GM18508 (cell line): Measurements from ENCODE around the gene MEN1.

Experiments
- ATAC-seq: cut with Tn5 transposase; IDR thresholded peaks from one replicate; pipeline ENCODE4 v1.9.1; 2021; ENCODE audit warnings: moderate number of reproducible peaks; ENCODE audit not compliant: insufficient read depth, unreplicated experiment

MEN1 gene

DNA sequence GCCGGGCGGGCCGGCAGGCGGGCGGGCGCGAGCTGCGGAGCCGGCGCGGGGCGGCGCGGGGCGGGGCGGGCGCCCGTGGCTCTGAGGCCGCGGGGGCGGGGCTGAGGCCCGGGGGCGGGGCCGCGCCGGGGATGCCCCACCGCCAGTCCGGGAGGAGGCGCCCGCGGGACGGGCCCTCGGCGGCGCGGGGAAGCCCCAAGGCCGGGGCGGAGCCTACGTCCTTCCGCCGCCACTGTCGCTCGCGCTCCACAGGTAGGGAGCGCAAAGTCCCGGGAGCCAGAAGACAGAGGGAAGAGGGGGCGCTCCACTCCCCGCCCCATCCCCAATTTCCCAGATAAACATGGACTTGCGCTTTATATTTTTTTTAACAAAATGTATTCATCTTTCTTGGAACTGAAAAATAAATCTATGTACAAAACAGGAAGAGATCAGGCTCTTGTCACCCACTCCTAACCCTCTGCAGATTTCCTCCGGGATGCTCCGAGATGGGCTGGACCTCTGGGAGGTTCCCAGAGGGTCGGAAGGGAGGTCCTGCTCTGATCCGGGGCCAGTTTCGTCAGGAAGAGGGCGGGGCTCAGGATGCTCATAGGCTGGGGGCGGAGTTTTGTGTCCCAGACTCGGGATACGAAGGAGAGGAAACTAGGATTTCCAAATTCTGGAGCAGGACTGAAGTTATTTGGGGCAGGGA, 7.0 kb downstream of the MEN1 start, which contains the start of gene MAP4K2:
Gene MAP4K2, minus strand, starts transcription at position 57 of the 688 bp plus-strand sequence. CDS start 65 bp downstream, outside the sequence.
- no peak for ATAC-seq

DNA sequence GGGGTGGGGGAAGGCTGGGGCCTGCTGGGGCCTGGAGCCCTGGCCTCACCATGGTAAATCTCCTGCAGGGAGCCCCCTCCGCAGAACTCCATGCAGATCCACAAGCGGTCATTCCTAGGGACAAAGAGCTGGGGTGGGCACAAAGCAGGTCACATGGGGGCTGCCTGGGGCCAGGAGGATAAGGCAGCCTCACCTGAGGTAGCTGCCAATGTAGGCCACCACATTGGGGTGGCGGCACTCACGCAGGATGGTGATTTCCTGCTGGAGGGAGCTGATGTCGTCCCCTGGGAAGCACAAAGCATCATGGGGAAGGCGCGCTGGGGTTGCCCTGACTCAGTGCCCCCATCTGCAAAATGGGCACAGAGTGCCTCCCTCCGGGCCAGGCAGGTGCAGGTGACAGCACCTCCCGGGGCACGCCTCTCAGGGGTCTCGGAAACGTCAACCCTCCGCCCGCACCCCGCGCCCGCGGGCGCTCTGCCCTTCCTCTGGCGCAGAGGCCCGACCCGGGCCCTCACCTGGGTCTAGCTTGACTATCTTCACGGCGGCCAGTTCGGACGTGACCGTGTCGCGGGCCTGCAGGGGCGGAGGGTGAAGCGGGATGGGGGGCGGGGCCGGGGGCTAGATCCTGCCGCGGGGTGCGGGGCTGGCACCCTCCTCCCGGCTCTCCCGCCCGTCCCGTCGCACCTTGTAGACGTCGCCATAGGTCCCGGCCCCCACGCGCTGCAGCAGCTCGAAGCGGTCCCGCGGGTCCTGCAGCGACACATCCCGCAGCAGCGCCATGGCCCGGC, 7.8 kb downstream of the MEN1 start:
- ATAC-seq, result no peak

DNA sequence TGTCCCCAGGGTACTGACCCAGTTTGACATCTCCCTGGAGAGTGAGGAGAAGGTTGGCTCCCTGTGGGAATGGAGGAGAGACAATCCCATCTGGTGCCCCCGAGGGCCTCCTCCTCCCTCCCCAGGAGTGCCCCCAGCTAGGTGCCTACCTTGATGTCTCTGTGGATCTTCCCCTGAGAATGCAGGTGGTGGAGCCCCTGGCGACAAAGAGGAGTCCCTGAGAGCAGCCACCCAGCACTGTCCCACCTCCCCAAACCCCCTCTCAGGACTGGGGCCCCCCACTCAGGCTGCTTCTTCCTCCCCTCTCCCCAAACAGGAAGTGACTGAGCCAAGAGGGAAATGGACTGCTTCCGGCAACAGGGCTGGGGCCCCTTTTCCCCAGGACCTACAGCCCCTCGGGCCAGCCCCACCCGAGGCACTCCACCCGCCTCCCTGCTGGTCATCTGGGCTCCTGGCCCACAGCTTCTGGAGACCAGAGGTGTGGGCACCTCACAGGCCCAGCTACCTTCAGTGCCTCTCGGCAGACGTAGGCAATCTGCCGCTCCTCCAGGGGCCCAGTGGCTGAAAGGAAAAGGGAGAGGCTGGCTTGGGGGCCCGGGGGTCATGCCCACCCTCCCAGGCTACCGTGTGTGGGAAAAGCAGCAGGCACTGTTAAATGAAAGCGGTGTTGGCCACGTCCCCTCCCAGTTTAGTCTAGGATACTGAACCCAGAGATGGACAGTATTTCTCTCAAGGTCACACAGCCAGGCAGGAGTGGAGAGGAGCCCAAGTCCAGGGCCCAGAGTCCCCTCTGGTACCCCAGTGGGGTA, 8.6 kb downstream of the MEN1 start:
- ATAC-seq, result no peak

DNA sequence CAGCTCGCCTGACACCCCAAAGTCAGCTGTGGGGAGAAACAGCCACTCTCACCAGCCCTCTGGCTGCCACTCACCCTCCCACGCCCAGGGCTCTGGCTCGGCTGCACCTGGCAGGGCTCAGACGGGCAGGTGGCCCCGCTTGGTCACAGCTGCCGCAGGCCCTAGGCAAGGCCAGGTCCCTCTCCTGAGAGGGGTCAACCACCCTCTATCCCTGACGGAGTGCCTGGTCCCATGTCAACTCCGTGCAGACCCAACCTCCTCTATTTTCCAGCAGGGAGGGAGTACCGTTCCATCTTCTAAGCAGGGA, 9.2 kb downstream of the MEN1 start:
- no peak for ATAC-seq

DNA sequence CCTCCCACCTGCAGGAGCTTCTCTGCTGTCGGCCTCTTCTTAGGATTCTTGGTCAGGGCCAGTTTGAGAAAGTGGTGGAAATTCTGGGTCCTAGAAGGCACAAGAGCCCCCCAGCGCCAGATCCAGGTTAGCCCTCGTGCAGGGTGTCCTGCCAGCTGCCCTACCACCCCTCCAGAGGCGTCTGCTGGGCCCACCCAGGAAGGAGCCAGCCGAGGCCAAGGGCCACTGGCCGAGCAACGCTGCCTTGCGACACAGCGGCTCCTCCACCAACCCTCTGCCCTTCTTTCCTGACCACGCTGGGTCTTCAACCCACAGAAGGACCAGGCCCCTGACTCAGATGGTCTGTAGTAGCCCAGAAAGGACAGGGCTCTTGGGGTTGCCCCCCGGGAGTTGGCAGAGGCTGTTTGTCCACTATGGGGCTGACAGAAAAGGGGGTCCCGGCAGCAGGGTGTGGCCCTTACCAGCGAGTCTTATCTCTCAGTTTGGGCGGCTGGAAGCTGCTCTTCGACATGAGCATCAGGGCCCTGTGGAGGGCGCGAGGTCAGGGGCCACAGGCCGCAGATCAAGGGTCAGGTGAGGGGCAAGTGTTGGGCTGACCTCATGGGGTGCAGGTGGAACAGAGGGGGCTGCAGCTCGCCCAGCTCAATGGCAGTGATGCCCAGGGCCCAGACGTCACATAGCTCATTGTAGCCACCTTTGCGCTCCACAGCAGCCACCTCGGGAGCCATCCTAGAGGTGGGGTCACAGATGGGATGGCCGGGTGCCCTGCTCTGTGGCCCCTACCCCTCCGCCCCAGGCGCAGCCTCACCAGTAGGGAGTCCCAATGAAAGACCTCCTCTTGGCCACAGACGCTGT, 9.8 kb downstream of the MEN1 start:
- no peak for ATAC-seq

DNA sequence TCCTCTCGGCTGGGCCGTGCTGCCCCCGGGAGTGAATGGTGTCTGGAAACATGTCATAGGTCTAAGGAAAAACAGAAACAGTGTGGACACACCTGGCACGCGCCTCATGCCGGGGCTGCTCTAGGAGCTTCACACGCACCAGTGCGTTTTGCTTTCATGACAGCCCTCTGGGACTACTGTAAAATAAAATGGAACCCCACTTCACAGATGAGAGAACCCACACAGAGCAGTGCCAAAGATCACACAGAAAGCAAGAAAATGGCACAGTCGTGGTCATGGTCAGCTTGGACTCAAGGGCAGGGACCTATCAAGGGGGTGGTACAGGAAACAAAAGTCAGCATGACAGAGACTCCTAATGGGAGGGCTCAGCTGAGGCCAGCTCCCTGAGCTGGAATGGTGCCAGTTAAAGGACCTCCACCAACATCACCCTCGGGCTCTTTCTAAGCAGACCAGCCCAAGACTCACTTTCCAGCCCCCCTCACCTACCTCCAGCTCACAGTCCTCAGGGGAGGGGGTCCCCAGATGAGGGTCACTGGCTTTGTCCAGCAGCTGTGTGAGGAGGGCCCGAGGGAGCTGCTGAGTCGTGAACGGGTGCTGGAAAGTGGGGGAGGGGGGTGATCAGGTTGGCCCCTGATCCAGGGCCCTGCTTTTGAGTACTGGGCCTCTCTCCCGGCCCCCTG, 10.6 kb downstream of the MEN1 start:
- no peak for ATAC-seq

DNA sequence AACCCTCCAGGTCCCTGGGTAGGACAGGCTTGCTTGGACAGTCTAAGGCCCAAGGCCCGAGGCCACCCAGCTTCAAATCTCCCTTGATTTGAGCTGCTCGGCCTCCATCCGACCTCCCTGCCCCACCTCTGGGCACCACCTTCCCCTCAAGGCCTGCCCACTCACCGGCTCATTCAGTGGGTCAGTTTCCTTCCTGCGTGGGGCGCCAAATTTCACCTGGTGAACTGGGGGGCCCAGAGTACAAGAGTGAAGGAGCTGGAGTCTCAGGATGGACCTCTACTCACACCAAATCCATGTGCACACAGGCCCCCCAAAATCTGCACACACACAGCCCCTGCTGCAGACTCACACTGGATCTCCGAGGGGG, 11.1 kb downstream of the MEN1 start:
- ATAC-seq, result no peak

DNA sequence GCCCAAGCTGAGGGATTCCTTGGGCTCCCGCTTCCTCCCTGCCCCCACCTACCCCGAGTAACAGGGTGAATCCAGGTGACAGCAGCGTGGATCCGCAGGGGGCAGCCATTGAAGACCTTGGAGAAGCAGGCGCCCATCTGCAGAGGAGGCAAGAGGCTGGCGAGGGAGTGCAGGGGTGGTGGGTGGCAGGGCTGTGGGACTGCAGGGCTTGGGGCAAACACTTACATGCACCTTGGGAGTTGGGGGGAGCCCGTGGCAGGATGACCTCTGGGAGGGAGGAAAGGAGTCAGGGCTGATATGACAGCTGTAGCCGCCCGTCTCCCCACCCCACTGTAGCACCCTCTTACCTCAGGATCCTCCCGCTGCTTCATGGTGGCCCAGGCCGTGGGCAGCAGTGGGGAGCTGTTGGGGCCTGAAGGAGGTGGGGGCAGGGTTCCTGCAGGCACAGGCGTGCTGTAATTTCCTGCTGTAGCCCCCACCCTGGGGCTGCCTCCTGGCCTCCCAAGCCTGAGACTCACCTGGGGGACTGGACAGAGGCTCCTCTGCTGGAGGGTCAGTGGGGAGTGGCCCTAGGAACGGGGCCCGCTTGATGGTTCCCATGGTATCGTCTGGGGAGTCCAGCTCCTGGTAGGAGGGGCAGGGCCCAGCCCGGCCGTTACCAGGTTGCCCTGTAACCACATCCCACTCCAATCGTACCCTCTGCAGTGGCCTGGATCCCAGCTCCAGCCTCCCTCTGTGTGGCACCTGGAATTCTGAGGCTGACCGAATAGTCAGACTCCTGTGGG, 13.4 kb downstream of the MEN1 start:
- ATAC-seq, result no peak

DNA sequence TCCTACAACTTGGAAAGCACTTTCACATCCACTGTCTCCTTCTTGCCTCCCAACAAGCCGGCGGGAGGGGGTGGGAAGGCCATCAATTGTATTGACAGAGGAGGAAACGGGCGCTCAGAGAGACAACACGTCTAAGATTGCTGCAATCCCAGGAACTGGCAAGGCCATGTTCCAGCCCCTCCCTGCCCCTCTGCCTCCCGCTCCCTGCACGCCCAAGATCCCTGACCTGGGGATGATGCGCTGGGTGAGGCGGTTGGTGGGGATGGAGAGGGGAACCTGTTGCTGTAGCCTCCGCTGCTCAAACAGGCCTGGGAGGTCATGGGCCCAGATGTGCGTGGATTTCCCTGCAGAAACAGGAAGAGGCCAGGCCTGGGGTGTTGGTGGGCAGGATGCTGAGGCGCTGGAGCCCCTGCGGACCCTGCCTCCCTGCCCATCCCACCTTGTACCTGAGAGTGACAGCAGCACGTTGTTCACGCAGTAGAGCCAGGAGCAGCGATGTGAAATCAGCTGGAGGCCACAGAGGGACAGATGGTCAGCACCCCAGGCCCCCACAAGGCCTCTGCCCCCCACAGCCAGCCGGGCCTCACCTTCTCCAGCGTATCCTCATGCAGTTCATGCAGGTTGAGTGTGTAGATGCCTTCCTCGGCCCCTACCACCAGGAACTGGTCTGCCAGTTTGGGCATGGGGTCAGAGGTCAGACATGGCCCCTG, 14.1 kb downstream of the MEN1 start:
- no peak for ATAC-seq

DNA sequence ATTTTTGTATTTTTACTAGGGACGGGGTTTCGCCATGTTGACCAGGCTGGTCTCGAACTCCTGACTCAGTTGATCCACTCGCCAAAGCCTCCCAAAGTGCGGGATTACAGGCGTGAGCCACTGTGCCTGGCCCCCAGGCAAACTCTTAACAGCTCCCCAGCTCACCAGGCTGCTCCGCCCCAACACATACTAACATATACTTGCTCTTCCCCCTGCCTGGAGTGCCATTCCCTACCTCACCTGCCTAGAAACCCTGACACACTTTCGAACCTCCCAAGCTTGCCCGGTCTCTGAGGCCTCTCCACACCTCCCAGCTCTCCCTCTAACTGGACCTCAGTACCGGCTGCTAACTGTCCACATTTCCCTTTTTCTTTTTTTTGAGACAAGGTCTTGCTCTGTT, 15.8 kb downstream of the MEN1 start:
- ATAC-seq, result no peak

DNA sequence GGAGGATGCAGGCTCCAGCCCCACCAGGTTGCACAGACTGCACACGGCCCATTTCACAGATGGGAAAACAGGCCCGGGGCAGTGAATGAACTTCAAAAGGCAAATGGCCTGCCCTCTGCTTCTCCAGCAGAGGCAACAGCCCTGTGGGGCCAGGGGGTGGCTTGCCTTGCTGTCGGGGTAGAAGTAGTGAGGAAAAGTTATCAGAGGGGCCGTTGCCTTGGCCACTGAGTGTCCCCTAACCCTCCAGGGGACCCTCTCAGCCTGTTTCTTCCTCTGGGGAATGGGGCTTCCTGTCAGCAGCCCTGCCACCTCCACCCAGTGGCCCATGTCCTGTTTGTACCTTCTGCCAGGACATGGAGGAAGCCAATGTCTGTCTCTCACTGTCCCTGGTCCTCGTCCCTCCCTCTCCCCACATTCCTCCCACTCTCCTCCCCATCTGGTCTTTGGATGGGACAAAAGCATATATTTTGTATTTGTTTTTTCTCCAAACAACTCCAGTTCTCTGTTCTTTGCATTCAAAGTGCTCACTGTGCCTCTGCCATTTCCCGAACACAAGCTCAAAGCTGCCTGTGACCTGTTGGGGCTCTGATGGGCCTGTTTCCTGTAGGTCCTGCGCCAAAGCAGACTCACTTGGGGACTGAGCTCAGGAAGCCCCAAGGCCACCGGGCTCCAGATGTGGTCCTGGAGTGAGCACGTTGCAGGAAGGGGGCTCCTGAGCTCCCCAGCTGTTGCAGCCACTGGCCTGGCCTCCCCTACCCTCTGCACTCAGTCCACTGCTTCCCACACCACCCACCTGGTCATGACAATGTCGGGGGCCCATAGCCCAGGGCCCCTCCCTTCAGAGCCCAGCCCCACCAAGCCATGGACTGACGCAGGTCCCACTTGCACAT, 16.8 kb downstream of the MEN1 start:
- no peak for ATAC-seq

DNA sequence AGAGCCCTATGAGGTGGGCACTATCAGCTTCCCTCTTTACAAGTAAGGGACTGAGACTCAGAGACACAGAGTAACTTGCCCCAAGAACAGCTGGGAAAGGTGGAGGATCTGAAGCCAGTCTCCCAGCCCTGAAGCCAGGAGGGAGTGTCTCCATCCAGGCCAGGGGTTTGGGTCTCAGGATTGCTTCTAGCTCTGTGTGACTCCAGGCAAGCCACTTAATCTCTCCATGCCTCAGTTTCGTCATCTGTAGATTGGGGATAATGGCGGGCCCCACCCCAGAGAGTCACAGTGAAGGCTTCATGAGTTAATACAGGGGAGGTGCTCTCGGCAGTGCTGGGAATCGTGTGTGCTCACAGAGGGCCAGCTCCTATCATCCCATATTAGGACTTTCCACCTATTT, 17.9 kb downstream of the MEN1 start:
- ATAC-seq, result no peak

DNA sequence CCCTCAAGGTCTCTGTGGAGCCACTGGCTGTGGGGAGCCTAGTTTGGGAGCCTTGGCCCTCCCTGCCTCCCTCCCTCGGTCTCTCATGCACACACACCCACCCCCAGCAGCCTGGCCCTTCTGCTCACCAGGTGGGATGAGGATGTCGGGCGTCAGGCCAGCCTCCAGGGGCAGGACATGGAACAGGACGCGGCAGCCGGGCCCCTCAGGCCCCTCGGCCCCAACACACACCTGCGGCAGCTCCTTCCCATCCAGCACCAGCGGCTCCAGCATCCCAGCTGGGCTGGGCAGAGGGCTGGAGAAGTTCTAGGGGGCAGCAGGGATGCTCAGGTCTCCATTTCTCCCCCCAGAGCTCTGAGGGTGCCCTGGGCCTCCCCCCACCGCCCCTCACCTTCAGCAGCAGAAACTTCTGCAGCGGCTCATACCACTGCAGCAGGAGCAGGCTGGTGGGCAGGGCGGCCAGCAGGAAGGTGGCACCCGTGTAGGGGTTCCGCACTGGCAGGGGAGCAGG, 18.5 kb downstream of the MEN1 start:
- ATAC-seq, result no peak

DNA sequence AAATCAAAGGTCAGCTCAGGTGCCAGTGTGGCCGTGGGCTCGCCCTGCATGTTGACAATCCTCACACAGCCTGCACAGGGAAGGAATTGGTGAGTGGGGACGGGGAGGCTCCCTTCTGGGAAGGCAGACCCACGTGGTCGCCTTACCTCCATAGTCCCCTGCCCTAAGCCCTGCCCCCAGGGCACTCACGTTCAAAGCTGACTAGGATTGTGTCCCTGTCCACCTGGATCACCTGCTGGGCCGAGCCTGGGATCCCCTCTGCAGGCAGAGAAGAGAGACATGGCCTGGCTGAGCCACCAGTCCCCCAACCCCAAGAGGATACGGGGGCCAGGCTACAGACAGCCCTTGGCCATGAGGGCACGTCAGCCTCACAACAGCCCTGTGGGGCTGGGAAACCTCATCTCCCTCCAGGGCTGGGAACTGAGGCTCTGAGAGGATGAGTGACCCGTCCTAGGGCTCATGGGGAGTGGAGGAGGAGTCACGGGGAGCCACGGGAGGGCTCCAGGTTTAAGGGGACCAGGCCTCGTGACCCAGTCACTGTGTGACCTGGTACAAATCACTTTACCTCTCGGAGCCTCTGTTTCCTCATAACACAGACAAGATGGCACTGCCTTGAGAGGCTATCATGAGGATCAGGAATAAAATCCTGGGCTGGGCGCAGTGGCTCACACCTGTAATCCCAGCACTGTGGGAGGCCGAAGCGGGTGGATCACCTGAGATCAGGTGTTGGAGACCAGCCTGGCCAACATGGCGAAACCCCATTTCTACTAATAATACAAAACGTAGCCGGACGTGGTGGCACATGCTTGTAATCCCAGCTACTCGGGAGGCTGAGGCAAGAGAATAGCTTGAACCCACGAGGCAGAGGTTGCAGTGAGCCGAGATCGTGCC, 19.9 kb downstream of the MEN1 start:
- ATAC-seq, result no peak

DNA sequence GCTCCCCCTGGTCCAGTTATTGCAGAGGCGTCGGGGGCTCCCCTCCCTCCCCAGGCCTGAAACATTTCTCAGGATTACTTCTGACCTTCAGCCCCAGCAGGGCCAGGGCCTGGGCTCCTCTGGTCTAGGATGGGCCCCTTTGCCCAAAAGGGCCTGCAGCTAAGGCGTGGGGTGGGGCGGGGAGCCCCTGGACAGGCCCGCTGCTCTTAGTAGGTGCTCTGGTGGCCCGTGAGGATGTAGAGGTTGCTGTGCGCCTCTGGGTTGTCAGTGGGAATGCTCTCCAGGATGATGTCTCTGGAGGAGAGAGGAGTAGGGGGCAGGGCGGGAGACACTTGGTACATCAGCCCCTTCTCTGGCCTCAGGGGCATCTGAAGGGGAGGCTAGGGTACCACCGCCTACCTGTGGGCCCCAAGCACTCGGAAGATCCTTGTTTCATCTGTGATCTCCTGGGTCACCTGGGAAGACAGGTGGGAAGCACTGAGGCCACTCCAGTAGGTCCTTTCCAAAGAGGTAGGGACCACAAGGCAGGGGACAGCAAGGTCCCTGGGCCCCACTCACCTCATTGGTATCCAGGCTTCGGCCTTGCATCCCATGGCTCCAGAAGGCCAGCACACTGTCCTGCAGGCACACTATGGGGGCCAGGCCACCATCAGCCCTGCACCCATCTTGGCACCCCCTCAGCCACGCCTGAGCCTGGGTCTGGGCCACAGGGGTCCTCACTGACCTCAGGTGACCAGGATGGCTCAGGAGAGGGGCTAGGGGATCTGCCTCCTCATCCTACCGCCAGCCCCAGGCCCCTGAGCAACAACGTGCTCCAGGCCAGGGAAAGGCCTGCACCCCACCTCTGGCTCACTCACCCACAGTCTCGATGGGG, 20.8 kb downstream of the MEN1 start:
- no peak for ATAC-seq
